Midbrain (tissue), 1 donor: ENCODE measurements around the gene CLTB.

Experiments
- DNase-seq: peaks from one replicate; lab custom pipeline; 2025; lab: John Stamatoyannopoulos, UW

Gene CLTB

GRCh38 chr5:176401281-176402205 is 14.8 kb downstream of the CLTB start:
- no peak for DNase-seq

DNA sequence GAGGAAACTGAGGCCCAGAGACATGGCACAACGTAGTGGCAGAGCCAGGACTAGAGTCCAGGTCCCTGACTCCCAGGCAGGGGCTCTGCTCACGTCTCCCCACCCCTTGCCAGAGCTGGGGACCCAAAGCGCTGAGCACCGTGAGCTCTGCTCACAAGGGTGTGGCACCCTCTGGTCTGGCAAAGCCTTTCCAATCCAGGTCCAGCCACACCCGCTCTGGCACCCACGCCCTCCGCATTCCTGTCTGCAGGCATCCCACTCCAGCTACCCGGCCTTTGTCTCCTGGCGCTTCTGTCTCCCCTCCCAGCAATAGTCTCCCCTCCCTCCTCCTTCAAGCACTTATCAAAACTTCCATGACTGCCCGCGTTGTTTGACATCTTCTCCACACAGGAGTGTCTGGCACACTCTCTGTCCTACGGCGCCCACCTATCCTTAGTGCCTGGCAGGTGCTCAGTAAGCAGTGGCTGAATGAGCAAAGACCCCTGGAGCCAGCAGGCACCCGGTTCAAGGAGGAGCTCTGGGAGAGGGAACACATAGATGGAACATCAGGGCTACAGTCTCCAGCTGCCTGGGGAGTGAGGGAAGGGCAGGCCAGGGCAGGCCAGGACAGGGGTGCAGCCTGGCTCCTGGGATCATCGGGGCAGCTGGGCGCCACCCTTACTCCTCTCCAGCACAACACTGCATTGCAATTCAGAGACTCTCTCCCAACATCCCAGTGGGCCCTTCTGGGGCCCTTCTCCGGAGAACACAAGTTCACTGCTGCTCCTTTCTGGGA is 15.8 kb downstream of the CLTB start:
- no peak for DNase-seq

- no peak for DNase-seq
Measured at GRCh38 chr5:176397736-176398420, 18.5 kb downstream of the CLTB start.

DNA sequence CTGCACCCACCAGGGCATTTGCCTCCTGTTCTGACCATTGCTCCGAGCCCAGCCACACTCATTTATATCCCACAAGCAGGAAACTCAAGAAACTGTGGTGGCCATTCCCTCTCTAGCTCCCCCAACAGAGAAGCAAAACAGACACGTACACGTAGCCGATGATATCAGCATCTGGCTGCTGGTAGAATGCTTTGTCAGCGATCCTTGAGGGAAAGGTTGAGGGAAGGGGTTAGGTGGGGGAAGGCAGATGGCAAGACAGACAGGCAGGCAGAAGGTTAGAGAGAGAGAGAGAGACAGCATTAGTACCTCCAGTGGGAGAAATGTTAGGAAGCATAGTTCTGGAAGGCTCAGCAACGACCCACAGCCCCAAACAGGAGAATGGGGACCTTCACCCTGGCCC is 20.0 kb downstream of the CLTB start:
- DNase-seq = no peak

DNA sequence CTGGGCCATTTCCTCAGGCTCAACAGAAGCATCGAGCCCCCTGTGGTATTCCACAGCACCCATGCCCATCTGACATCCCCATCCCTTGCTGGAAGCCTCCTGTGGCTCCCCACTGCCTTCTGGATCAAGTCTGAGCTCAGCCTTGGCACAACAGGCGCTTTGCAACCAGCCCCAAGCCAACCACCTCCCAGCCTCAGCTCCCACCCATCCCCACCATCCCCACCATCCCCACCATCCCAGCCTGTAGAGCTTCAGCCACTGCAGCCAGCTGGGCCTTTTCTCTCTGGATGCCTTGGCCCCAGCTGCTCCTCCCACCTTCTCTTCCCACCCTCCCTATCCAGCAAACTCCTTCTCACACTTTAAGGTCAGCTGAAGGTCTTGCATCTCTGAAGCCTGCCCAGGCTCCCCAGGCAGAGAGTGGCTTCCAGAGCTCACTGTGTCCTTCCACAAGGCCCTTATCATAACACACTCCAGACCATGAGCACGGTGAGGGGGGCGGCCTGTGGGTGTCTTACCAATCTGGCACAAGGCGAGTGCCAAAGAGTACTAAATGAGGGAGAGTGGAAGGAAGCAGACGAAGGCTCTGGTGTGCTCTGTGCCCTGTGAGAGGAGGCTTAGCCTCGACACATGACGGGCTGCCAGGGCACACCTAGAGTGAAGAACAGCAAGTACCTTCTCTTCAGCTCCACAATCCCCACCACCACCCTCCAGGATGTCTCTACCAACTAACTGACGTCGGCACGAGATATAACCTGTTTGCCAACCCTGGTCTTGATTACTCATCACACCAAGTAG is 21.3 kb downstream of the CLTB start:
- no peak for DNase-seq

DNA sequence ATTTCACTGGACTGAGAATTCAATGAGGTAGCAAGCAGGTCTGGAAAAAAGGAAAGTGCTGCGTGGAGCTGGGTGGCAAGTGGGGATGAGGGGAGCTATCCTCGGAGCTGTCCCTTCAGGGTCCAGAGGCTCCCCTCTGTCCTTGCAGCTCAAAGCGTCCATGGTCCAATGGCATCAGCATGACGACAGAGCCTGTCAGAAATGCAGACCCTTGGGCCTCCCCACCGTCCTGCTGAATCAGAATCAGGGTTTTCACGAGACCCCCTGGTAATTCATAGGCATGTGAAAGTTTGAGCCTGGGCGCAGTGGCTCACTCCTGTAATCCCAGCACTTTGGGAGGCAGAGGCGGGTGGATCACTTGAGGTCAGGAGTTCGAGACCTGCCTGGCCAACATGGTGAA is 22.2 kb downstream of the CLTB start:
- DNase-seq = no peak

DNA sequence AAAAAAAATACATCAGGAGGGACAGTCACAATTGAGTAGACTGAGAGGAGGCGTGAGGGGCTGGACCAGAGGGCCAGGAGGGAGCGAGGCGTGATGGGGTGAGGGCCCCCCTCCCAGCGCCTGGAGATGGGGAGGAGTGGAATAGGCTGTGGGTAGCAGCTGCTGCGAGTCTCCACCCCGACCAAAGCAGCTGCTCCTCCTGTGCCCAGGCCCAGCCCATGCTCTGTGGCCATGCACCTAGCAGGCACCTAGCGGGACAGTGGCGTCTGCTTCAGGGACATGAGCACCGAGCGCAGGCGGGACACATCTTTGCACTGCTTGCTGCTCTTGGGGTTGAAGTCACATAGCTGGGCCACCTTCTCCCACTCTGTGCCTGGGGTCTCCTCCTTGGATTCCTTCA is 23.8 kb downstream of the CLTB start:
- DNase-seq = no peak

- no peak for DNase-seq
Measured at GRCh38 chr5:176391999-176392398, 24.3 kb downstream of the CLTB start.

DNA sequence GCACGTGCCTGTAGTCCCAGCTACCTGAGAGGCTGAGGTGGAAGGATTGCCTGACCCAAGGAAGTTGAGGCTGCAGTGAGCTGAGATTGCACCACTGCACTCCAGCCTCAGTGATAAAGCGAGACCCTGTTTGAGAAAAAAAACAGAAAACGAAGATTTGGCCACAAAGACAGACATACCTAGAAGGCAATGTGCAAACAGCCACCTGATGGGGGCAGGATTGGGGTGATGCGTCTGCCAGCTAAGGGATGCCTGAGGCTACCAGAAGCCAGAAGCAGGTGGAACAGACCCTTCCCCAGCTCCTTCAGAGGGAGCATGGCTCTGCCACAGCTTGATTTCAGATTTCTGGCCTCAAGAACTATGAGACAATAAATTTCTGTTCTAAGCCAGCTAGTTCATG is 24.9 kb downstream of the CLTB start:
- DNase-seq = no peak

DNA sequence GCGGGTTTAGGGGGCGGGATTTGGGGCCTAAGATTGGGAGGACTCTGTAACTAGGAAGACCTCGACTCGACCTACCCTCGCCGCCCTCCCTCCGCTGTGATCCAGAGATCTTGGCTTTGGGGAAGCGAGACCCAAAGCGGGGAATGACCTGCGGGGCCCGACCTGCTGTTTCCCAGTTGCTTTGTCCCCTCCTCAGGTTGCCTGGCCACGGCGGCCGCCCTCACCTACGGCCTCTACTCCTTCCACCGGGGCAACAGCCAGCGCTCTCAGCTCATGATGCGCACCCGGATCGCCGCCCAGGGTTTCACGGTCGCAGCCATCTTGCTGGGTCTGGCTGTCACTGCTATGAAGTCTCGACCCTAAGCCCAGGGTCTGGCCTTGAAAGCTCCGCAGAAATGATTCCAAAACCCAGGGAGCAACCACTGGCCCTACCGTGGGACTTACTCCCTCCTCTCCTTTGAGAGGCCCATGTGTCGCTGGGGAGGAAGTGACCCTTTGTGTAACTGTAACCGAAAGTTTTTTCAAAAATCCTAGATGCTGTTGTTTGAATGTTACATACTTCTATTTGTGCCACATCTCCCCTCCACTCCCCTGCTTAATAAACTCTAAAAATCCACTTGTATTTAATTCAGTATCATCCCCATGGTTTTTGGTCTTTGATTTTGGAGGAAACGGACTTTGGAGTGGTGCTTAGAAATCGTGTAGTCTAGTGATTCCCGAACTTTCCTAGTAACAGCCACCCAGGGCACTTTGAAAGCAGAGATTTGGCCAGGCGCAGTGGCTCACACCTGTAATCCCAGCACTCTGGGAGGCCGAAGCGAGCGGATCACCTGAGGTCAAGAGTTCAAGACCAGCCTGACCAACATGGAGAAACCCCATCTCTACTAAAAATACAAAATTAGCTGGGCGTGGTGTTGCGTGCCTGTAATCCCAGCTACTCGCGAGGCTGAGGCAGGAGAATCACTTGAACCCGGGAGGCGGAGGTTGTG is 26.9 kb downstream of the CLTB start:
- DNase-seq = peak; percentile 60

DNA sequence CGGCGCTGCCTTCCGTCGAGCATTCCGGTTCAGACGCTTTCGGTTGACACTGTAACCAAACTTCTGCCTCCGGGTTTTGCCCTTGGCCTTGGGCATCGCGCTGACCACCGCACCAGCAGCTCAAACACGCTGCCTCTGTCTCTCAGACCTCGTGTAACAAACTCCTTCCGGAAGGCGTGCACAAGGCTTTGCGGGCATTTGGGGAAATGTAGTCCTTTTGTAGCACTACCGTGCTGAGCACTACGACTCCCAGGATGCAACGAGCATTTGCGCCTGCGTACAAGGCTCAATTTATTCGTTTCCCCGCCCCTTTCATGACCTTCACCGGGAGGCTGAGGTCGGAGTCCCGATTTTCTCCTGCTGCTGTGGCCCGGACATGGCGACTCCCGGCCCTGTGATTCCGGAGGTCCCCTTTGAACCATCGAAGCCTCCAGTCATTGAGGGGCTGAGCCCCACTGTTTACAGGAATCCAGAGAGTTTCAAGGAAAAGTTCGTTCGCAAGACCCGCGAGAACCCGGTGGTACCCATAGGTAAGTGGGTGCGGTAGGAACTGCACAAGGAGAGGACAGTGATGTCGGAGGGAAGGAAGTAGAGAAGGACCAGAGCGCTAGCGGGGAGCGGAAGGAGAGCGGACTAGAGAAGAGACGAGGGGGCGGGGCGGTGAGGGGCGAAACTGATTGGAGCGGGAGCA is 27.8 kb downstream of the CLTB start, which contains the start of the genes HIGD2A and NOP16:
Gene HIGD2A, plus strand, starts transcription at position 308 of the 691 bp plus-strand sequence. Its CDS starts 69 bp downstream, at position 377.
Gene NOP16, minus strand, starts transcription at position 155 of the 691 bp plus-strand sequence. Its CDS starts 59 bp downstream, at position 96.
- DNase-seq = peak; percentile 98

DNA sequence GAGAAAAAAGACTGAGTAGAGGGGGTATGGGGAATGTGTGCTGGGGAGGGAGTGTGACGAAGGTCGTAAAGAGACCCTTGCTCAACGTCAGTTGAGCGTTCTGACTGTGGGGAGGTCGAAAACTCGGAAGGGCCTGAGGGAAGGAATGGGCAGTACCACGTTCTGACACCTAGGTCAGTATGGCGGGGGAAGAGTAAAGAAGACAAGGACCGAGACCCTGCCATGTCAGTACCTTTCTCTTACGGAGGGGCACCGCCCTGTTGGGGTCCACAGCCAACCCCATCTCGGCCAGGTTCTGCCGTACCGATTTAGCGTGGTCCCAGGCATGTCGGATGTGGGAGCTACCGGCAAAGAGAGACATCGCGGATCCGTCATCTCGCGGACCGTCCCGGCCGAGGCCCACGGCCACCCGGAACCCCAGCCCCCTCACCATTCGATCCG is 28.3 kb downstream of the CLTB start:
- DNase-seq = no peak

GRCh38 chr5:176387384-176387925 is 28.9 kb downstream of the CLTB start:
- DNase-seq = no peak

GRCh38 chr5:176386491-176386890 is 29.8 kb downstream of the CLTB start:
- no peak for DNase-seq

- no peak for DNase-seq
Measured at GRCh38 chr5:176384991-176385390, 31.3 kb downstream of the CLTB start.

DNA sequence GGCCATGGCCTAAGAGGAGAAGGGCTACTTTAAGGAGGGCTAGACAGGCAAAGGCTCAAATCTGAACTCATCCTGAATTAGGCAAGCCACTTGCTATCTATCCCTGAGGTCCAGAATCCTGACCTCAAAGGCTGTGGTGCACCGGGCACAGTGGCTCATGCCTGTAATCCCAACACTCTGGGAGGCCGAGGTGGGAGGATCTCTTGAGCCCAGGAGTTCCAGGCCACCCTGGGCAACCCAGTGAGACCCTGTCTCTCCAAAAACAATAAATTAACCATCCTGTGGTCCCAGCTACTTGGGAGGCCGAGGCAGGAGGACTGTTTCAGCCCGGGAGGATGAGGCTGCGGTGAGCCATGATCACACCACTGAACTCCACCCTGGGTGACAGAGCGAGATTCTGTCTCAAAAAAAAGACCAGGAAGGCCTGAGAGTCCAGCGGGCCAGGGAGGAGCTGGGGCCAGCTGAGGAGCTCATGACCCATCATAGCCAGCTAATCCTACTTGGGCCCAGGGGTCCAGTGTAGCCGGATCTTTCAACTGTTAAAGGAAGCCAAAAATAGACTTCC is 31.9 kb downstream of the CLTB start:
- no peak for DNase-seq

DNA sequence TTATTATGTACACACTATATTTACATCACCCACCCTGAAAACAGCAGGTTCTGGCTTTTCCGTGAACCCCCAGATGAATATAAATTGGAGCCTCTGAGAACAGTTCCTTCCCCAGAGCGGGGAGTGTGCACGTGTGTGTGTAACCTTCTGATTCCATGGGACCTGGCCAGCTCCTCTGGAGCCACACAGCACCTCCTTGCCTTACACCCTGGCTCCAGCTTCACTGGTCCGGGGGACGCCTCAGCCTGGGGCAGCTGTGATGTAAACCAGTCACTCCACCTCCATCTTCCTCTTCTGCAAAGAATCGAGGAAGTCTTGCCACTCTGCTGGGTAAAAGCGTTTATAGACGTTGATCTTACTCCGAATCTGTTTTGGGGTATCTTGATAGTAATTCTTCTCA is 32.4 kb downstream of the CLTB start:
- DNase-seq = no peak

DNA sequence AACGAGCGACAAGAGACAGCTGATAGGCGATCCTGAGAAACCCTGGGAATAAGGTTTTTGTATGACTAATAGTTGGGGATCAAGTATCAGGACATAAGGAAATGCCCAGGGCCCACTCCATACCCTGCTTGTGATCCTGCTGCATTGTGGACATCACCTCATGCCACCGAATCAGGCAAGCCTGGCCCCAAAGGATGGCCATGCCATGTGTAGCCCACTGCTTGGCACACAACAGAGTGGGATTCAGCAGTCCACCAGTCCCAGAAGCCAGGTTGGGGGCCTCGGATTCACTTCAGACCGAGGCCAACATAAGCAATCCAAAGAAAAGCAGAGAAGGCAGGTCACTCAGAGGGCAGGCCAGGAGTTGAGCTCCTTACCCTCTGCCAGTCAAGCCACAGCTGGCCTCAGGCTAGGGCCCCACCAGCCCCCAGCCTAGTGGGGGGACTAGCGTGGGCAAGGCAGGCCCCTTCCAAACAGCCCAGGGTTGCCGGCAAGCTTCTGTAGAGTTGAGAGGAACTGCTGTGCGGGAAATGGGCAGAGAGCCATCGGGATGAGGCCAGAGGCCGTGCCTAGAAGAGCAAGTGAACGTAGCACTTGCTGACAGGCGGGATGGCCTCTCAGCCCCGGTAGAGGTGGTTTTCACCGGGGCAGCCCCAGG is 33.0 kb downstream of the CLTB start:
- no peak for DNase-seq
